HFF-Myc (cell line): ENCODE data around the gene SLC35F6.
"Not testable (repeated sequence)": the region's sequence is repeated elsewhere in the genome, so short reads cannot be mapped to it uniquely, and the experiment has no call there.

Experiments used
- DNase-seq: peaks from one replicate; pipeline ENCODE4 v3.0.0-alpha.2; 2011; ENCODE audit warnings: low read depth; ENCODE audit errors: extremely low read depth
- H3K4me3 ChIP-seq: replicated peaks from 2 replicates; pipeline ENCODE4 v1.5.1; 2011; ENCODE audit warnings: low read depth, mild to moderate bottlenecking, control low read depth, low read length
- CTCF ChIP-seq: IDR thresholded peaks from 2 replicates; pipeline ENCODE4 v1.5.1; 2012; ENCODE audit warnings: mild to moderate bottlenecking, low read depth, low read length, control low read depth; ENCODE audit errors: missing control alignments

The SLC35F6 gene

GRCh38 chr2:26745609-26746327, 18.3 kb upstream of the SLC35F6 start:
- no peak overlapping the region for H3K4me3 ChIP-seq
- peak; percentile 93 for TF ChIP-seq CTCF
- no peak for DNase-seq

GRCh38 chr2:26746934-26747333, 17.1 kb upstream of the SLC35F6 start:
- no peak for DNase-seq
- no peak overlapping the region for H3K4me3 ChIP-seq
- no peak for TF ChIP-seq CTCF

GRCh38 chr2:26749787-26750420, 14.2 kb upstream of the SLC35F6 start:
- DNase-seq, H3K4me3 ChIP-seq: not testable (repeated sequence)

GRCh38 chr2:26750467-26750866, 13.6 kb upstream of the SLC35F6 start:
- DNase-seq, H3K4me3 ChIP-seq: not testable (repeated sequence)

GRCh38 chr2:26752656-26753055, 11.4 kb upstream of the SLC35F6 start:
- DNase-seq: no peak
- no peak for TF ChIP-seq CTCF

GRCh38 chr2:26754539-26754938, 9.5 kb upstream of the SLC35F6 start:
- no peak for DNase-seq
- no peak for TF ChIP-seq CTCF
- H3K4me3 ChIP-seq: no peak overlapping the region

More at GRCh38 chr2:26752656-26753055, 11.4 kb upstream of the SLC35F6 start:
- no peak overlapping the region for H3K4me3 ChIP-seq

GRCh38 chr2:26754972-26755670, 9.0 kb upstream of the SLC35F6 start:
- H3K4me3 ChIP-seq: no peak overlapping the region
- no peak for TF ChIP-seq CTCF
- no peak for DNase-seq
